Skeletal muscle satellite cell (primary cell): ENCODE results near the gene LRIG3.

Experiments used
- H3K27me3 ChIP-seq: 2 replicates; pipeline ENCODE4 v1.7.0; 2013; ENCODE audit warnings: low read length; ENCODE audit not compliant: control insufficient read depth, insufficient read depth
- H3K36me3 ChIP-seq: 2 replicates; pipeline ENCODE4 v1.7.0; 2013; ENCODE audit warnings: mild to moderate bottlenecking, control low read depth, low read length; ENCODE audit not compliant: insufficient read depth
- H3K4me1 ChIP-seq: 2 replicates; pipeline ENCODE4 v1.7.0; 2013; ENCODE audit warnings: low read length; ENCODE audit not compliant: control insufficient read depth, insufficient read depth
- H3K4me2 ChIP-seq: 2 replicates; pipeline ENCODE4 v1.7.0; 2013; ENCODE audit warnings: mild to moderate bottlenecking, low read length
- H3K4me3 ChIP-seq: 2 replicates; pipeline ENCODE4 v1.7.0; 2013; ENCODE audit warnings: low read length
- H3K9ac ChIP-seq: 2 replicates; pipeline ENCODE4 v1.7.0; 2013; ENCODE audit warnings: mild to moderate bottlenecking, low read depth, low read length, moderate library complexity
- H3K9me3 ChIP-seq: replicated peaks from 2 replicates; pipeline ENCODE4 v1.7.0; 2013; ENCODE audit warnings: mild to moderate bottlenecking, control low read depth, low read length

Gene LRIG3

DNA sequence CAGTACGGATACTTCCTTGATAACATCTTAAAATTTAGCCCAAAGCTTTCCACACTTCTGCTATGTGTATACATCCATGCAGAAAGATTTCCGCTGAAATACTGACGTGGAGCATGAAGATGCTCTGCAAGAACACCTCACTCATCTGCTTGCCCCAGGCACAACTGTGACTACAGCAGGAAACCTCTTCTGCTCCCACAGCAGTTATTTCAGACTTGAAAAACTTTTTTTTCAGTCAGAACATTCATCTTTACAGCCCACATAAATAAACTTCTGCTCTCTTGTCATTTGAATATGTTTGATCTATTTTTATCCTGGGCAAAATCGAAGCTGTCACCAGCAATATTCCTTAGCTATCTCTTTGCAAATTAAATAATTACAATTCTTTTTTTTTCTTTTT, 6.8 kb upstream of the LRIG3 start:
- no peaks in the 10 kb centered on the region for H3K9me3 ChIP-seq
- no peaks in the 10 kb centered on the region for H3K27me3 ChIP-seq
- H3K9ac ChIP-seq = no peak overlapping the region
- no peaks in the 10 kb centered on the region for H3K36me3 ChIP-seq
- no peak overlapping the region for H3K4me3 ChIP-seq
- H3K4me1 ChIP-seq = peaks cover 7% of the 10 kb centered on the region
- H3K4me2 ChIP-seq = no peak overlapping the region

DNA sequence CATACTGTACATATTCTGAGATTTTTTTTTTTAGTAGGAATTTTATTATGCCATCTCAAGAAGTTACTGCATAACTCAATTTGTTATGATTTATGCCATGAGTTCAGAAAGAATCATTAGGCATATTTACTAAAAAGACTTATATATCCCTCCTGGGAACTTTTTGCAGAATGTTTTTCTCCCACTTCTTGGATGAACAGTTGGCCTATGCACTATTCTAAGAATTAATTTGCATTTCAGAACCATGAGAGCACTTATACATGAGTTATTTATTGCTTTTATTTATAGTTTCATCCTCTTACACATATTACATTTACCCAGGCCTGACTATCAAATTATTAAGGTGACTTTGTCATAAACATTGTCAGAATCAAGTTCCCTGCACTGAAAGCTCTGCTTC, 6.3 kb upstream of the LRIG3 start:
- peaks cover 7% of the 10 kb centered on the region for H3K4me1 ChIP-seq
- H3K4me3 ChIP-seq = no peak overlapping the region
- no peaks in the 10 kb centered on the region for H3K9me3 ChIP-seq
- no peak overlapping the region for H3K4me2 ChIP-seq
- H3K9ac ChIP-seq = no peak overlapping the region
- no peaks in the 10 kb centered on the region for H3K27me3 ChIP-seq
- H3K36me3 ChIP-seq = no peaks in the 10 kb centered on the region

- Histone ChIP-seq H3K9ac (no peak overlapping the region), H3K27me3 (no peaks in the 10 kb centered on the region)
These were observed 5.4 kb upstream of the LRIG3 start for GRCh38 chr12:58925751-58926150.

DNA sequence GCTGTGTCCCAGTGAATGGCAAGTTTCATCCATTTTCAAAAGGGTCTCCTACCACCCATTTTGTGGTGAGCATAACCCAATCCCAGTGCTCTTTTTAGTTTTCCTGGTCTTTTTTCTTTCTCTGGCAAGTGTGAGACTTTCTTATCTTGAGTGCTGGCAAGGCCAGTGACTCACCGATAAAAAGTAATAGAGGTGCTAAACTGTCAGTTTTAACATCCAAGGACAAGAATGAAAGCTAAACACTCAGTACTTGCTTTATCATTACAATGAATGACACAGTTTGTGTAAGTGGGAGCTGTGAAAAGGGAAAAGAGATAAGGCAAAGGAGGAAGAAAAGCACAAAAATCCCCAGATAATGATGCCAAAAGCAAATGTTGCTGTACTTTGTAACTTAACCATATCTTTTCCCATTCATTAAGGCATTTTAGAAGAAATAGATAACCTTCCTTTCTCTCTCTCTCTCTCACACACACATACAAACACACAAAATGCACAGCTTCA, 4.9 kb upstream of the LRIG3 start:
- peaks cover 11% of the 10 kb centered on the region for H3K4me1 ChIP-seq
- H3K4me3 ChIP-seq = no peak overlapping the region
- H3K4me2 ChIP-seq = no peak overlapping the region
- no peaks in the 10 kb centered on the region for H3K9me3 ChIP-seq
- H3K9ac ChIP-seq = no peak overlapping the region
- H3K27me3 ChIP-seq = no peaks in the 10 kb centered on the region
- H3K36me3 ChIP-seq = no peaks in the 10 kb centered on the region

More at GRCh38 chr12:58925751-58926150, 5.4 kb upstream of the LRIG3 start:
- Histone ChIP-seq H3K4me3 (no peak overlapping the region), H3K4me1 (peaks cover 9% of the 10 kb centered on the region), H3K4me2 (no peak overlapping the region), H3K9me3 (no peaks in the 10 kb centered on the region), H3K36me3 (no peaks in the 10 kb centered on the region)

DNA sequence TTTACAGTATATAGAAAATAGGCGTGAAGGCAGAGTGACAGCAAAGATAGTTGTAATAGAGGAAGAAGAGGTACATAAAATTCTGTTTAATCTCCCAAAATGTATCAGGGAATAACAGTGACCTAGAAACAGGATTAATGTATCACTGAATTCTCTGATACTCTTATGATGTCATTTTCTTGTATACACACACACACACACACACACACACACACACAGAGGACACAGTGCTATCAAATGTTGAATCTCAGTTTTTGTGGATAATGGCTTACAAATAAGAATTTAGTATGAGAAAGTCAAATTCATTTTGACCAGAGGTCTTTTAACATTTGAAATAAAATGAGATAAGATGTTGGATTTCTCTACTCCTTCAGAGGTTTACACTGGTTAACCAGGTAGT, 4.3 kb upstream of the LRIG3 start:
- no peaks in the 10 kb centered on the region for H3K27me3 ChIP-seq
- H3K4me1 ChIP-seq = peaks cover 11% of the 10 kb centered on the region
- H3K9me3 ChIP-seq = no peaks in the 10 kb centered on the region
- no peak overlapping the region for H3K4me2 ChIP-seq
- no peak overlapping the region for H3K9ac ChIP-seq
- H3K36me3 ChIP-seq = no peaks in the 10 kb centered on the region
- H3K4me3 ChIP-seq = no peak overlapping the region

DNA sequence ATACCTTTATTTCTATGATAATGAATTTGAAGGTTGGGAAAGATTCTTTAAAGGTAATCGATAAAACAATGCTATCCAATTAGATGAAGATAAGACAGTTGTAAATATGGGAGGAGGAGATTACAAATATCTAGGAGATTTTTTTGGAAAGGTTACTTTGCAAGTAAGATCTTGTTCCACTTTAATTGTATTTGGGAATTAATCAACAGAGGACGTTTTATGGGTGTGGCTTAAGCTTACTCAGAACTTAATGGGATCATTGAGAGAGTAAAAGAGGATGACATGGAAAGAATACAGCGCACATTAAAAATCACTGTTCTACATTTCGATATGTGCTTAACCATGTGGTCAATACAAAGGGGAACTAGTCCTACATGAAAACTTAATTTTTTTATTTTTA, 3.5 kb upstream of the LRIG3 start:
- no peak overlapping the region for H3K4me2 ChIP-seq
- H3K4me1 ChIP-seq = peaks cover 11% of the 10 kb centered on the region
- no peaks in the 10 kb centered on the region for H3K9me3 ChIP-seq
- H3K9ac ChIP-seq = no peak overlapping the region
- H3K27me3 ChIP-seq = no peaks in the 10 kb centered on the region
- H3K4me3 ChIP-seq = no peak overlapping the region
- H3K36me3 ChIP-seq = no peaks in the 10 kb centered on the region

- no peaks in the 10 kb centered on the region for H3K9me3 ChIP-seq
- no peak overlapping the region for H3K4me3 ChIP-seq
- H3K27me3 ChIP-seq = no peaks in the 10 kb centered on the region
- H3K36me3 ChIP-seq = no peaks in the 10 kb centered on the region
- H3K4me1 ChIP-seq = peaks cover 11% of the 10 kb centered on the region
- no peak overlapping the region for H3K4me2 ChIP-seq
- H3K9ac ChIP-seq = no peak overlapping the region
These were observed 2.5 kb upstream of the LRIG3 start for GRCh38 chr12:58922849-58923248.

GRCh38 chr12:58920961-58921861, 907 bp upstream of the LRIG3 start:
- Histone ChIP-seq H3K4me2 (peak overlapping the region; percentile 88), H3K27me3 (no peaks in the 10 kb centered on the region), H3K4me3 (peak overlapping the region; percentile 87), H3K9me3 (no peaks in the 10 kb centered on the region), H3K36me3 (no peaks in the 10 kb centered on the region), H3K9ac (peak overlapping the region; percentile 90), H3K4me1 (peaks cover 23% of the 10 kb centered on the region)

- H3K4me2 ChIP-seq = peak overlapping the region; percentile 88
- no peaks in the 10 kb centered on the region for H3K9me3 ChIP-seq
- H3K4me3 ChIP-seq = peak overlapping the region; percentile 87
- peak overlapping the region; percentile 90 for H3K9ac ChIP-seq
- no peaks in the 10 kb centered on the region for H3K36me3 ChIP-seq
- no peaks in the 10 kb centered on the region for H3K27me3 ChIP-seq
- peaks cover 36% of the 10 kb centered on the region for H3K4me1 ChIP-seq
These were observed 838 bp downstream of the LRIG3 start for GRCh38 chr12:58919231-58920101.

DNA sequence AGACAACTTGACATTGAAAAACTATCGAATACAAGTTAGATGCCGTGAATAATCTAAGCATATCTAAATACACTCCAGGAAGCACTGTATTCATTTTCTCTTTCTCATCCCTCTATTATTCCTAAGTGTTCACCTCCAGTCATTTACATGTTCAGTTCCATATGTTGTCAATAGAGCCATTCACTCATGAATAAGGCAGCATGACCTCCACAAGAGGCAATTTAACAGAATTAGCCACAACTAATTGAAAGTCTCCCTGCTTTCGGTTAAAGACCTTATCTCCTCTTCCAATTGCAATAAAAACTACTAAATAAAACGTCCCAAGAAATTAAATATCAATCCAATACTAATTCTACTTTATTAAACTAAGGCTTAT, 1.8 kb downstream of the LRIG3 start:
- no peaks in the 10 kb centered on the region for H3K9me3 ChIP-seq
- H3K9ac ChIP-seq = peak overlapping the region; percentile 90
- H3K4me1 ChIP-seq = peaks cover 36% of the 10 kb centered on the region
- H3K4me2 ChIP-seq = peak overlapping the region; percentile 88
- peaks cover 5% of the 10 kb centered on the region for H3K36me3 ChIP-seq
- H3K27me3 ChIP-seq = no peaks in the 10 kb centered on the region
- peak overlapping the region; percentile 87 for H3K4me3 ChIP-seq

- peak overlapping the region; percentile 90 for H3K9ac ChIP-seq
- peak overlapping the region; percentile 88 for H3K4me2 ChIP-seq
- H3K27me3 ChIP-seq = no peaks in the 10 kb centered on the region
- peak overlapping the region; percentile 87 for H3K4me3 ChIP-seq
- peaks cover 6% of the 10 kb centered on the region for H3K36me3 ChIP-seq
- H3K9me3 ChIP-seq = no peaks in the 10 kb centered on the region
- H3K4me1 ChIP-seq = peaks cover 33% of the 10 kb centered on the region
These were observed 2.4 kb downstream of the LRIG3 start for GRCh38 chr12:58917699-58918468.
